ENCODE measurements around the gene E2F1. TPM values are rescaled to one million over a fixed set of nuclear protein-coding genes. Genes with fewer than 3 reads are reported as not detected.

The E2F1 gene
- total and polyA plus RNA-seq, 4 donors: 0.10 to 11.0 (median 0.88) TPM

GRCh38 chr20:33685328-33686099 is 671 bp downstream of the E2F1 start:
- DNase-seq (ENCODE audit: low spot score): peak; percentile 69
- Histone ChIP-seq H3K4me3 (ENCODE audit: low read depth in 1 of 3, low read length in 3 of 3) (peak overlapping the region in 1 of 3 donors; percentile 68), H3K27ac (ENCODE audit: low read depth in 1 of 2, low read length in 2 of 2) (no peak overlapping the region), H3K27me3 (ENCODE audit: control insufficient read depth in 4 of 4, insufficient read depth in 4 of 4, low read length in 3 of 4) (no peaks in the 10 kb centered on the region), H3K36me3 (ENCODE audit: control insufficient read depth in 4 of 4, insufficient read depth in 3 of 4, low read depth in 1 of 4, low read length in 3 of 4) (no peaks in the 10 kb centered on the region), H3K9ac (ENCODE audit: low read depth in 1 of 2, low read length in 2 of 2) (no peak overlapping the region), H3K4me1 (ENCODE audit: control insufficient read depth in 4 of 4, insufficient read depth in 4 of 4, low read length in 3 of 4) (peaks cover 2 to 19% (median 8%) of the 10 kb centered on the region in 4 donors), H3K9me3 (ENCODE audit: control insufficient read depth in 4 of 4, low read length in 3 of 4) (no peaks in the 10 kb centered on the region)
- TF ChIP-seq FOXA1 (IDR thresholded peaks at IDR 0.05) (no peak), FOXA2 (IDR thresholded peaks at IDR 0.05) (no peak), ATF3 (IDR thresholded peaks at IDR 0.05) (no peak), RXRA (IDR thresholded peaks at IDR 0.05) (no peak)
- WGBS: 8% methylated on average over 53 of the region's 53 CpGs

DNA sequence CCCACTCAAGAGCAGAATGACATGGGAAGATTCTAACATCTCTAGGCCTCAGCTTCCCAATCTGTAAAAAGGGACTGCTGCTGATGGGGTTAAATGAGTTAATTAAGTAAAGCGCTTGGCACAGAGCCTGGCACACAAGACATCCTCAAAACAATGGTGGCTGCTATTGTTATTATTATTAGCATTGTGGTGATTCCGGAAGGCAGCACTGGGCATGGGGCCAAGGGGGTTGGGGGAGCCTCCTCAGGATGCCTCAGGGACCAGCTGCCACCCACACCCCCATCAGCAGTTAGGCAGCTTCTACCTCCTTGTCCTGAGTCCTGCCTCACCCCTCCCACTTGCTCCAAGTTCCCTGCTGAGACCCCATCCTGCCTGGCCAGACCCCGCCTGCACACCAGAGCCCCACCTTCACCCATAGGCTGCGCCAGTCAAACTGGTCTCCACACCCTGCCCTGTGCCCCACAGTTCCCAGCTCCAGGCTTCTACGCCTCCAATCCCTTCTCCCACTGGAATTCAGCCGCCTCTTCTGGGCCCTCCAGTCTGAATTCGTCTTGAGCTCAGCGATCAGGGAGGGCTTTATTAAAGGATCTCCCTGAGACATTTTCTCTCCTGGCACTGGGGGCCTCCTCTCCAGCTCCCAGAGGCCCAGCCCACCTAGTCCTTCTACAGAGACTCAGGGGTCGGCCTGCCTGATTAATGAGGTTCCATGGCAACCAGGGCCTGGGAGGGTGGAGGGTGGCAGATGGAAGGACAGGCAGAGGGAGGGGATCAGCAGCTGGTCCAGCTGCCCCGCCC is 1.5 kb downstream of the E2F1 start:
- no peaks in the 10 kb centered on the region for H3K36me3 ChIP-seq (ENCODE audit: control insufficient read depth in 4 of 4, insufficient read depth in 3 of 4, low read depth in 1 of 4, low read length in 3 of 4)
- no peak overlapping the region for H3K4me3 ChIP-seq (ENCODE audit: low read depth in 1 of 3, low read length in 3 of 3)
- H3K27ac ChIP-seq (ENCODE audit: low read depth in 1 of 2, low read length in 2 of 2): no peak overlapping the region
- H3K9ac ChIP-seq (ENCODE audit: low read depth in 1 of 2, low read length in 2 of 2): no peak overlapping the region
- TF ChIP-seq SP1 (IDR thresholded peaks at IDR 0.05): no peak
- TF ChIP-seq RAD21 (IDR thresholded peaks at IDR 0.05): no peak
- no peak for TF ChIP-seq HNF4A (conservative IDR thresholded peaks at IDR 0.05)
- TF ChIP-seq, protein P1, sequence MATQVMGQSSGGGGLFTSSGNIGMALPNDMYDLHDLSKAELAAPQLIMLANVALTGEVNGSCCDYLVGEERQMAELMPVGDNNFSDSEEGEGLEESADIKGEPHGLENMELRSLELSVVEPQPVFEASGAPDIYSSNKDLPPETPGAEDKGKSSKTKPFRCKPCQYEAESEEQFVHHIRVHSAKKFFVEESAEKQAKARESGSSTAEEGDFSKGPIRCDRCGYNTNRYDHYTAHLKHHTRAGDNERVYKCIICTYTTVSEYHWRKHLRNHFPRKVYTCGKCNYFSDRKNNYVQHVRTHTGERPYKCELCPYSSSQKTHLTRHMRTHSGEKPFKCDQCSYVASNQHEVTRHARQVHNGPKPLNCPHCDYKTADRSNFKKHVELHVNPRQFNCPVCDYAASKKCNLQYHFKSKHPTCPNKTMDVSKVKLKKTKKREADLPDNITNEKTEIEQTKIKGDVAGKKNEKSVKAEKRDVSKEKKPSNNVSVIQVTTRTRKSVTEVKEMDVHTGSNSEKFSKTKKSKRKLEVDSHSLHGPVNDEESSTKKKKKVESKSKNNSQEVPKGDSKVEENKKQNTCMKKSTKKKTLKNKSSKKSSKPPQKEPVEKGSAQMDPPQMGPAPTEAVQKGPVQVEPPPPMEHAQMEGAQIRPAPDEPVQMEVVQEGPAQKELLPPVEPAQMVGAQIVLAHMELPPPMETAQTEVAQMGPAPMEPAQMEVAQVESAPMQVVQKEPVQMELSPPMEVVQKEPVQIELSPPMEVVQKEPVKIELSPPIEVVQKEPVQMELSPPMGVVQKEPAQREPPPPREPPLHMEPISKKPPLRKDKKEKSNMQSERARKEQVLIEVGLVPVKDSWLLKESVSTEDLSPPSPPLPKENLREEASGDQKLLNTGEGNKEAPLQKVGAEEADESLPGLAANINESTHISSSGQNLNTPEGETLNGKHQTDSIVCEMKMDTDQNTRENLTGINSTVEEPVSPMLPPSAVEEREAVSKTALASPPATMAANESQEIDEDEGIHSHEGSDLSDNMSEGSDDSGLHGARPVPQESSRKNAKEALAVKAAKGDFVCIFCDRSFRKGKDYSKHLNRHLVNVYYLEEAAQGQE (IDR thresholded peaks at IDR 0.05): no peak
- TF ChIP-seq ZBTB33 (IDR thresholded peaks at IDR 0.05): no peak
- TF ChIP-seq JUND (IDR thresholded peaks at IDR 0.05): no peak
- no peak for TF ChIP-seq ATF3 (IDR thresholded peaks at IDR 0.05)
- no peak for TF ChIP-seq NR2F2 (IDR thresholded peaks at IDR 0.05)
- no peak for TF ChIP-seq MAX (IDR thresholded peaks at IDR 0.05)
- no peak for TF ChIP-seq FOXA1 (IDR thresholded peaks at IDR 0.05)
- H3K27me3 ChIP-seq (ENCODE audit: control insufficient read depth in 4 of 4, insufficient read depth in 4 of 4, low read length in 3 of 4): no peaks in the 10 kb centered on the region
- H3K9me3 ChIP-seq (ENCODE audit: control insufficient read depth in 4 of 4, low read length in 3 of 4): no peaks in the 10 kb centered on the region
- WGBS: 68% methylated on average over 10 of the region's 10 CpGs
- DNase-seq (ENCODE audit: low spot score): no peak
- peaks cover 2 to 19% (median 8%) of the 10 kb centered on the region in 4 donors for H3K4me1 ChIP-seq (ENCODE audit: control insufficient read depth in 4 of 4, insufficient read depth in 4 of 4, low read length in 3 of 4)
